ENCODE results near the gene NECTIN1.

Gene NECTIN1

DNA sequence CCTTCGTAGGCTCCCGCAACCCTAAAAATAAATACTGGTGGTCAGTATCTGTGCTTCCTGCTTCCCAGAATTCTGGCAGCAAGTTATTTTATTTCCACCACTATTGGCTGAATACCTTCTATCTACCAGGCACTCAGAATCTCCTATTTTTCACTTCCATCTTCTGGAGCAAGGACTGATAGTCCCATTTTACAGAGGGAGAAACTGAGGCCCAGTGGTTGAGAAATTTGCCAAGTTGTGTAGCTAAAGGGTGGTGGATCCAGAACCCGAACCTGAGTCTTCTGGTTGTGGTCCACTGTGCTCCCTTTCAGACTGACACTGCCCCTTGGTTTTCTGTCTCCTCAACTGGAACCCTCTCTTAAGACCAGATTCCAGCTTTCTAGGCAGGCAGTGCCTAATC is 31.6 kb downstream of the NECTIN1 start:
- ATAC-seq = no peak
- no peak for TF ChIP-seq OSR1 (CRISPR knock-in tag; IDR thresholded peaks at IDR 0.05)
- no peak for TF ChIP-seq TCF4 (CRISPR knock-in tag; IDR thresholded peaks at IDR 0.05; ENCODE audit: borderline replicate concordance)
- no peak for TF ChIP-seq PPARA (CRISPR knock-in tag; IDR thresholded peaks at IDR 0.05; ENCODE audit: borderline replicate concordance)
- no peak for TF ChIP-seq CSDC2 (CRISPR knock-in tag; IDR thresholded peaks at IDR 0.05)
- TF ChIP-seq ZNF70 (CRISPR knock-in tag; IDR thresholded peaks at IDR 0.05) = no peak
- no peak for TF ChIP-seq TSHZ2 (CRISPR knock-in tag; IDR thresholded peaks at IDR 0.05)
- TF ChIP-seq, protein P1, sequence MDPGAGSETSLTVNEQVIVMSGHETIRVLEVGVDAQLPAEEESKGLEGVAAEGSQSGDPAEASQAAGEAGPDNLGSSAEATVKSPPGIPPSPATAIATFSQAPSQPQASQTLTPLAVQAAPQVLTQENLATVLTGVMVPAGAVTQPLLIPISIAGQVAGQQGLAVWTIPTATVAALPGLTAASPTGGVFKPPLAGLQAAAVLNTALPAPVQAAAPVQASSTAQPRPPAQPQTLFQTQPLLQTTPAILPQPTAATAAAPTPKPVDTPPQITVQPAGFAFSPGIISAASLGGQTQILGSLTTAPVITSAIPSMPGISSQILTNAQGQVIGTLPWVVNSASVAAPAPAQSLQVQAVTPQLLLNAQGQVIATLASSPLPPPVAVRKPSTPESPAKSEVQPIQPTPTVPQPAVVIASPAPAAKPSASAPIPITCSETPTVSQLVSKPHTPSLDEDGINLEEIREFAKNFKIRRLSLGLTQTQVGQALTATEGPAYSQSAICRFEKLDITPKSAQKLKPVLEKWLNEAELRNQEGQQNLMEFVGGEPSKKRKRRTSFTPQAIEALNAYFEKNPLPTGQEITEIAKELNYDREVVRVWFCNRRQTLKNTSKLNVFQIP (CRISPR knock-in tag; IDR thresholded peaks at IDR 0.05; ENCODE audit: borderline replicate concordance, low read depth) = no peak
- TF ChIP-seq TOX (CRISPR knock-in tag; IDR thresholded peaks at IDR 0.05; ENCODE audit: borderline replicate concordance) = no peak
- no peak for TF ChIP-seq SNAI2 (CRISPR knock-in tag; IDR thresholded peaks at IDR 0.05)
- TF ChIP-seq, protein P2, sequence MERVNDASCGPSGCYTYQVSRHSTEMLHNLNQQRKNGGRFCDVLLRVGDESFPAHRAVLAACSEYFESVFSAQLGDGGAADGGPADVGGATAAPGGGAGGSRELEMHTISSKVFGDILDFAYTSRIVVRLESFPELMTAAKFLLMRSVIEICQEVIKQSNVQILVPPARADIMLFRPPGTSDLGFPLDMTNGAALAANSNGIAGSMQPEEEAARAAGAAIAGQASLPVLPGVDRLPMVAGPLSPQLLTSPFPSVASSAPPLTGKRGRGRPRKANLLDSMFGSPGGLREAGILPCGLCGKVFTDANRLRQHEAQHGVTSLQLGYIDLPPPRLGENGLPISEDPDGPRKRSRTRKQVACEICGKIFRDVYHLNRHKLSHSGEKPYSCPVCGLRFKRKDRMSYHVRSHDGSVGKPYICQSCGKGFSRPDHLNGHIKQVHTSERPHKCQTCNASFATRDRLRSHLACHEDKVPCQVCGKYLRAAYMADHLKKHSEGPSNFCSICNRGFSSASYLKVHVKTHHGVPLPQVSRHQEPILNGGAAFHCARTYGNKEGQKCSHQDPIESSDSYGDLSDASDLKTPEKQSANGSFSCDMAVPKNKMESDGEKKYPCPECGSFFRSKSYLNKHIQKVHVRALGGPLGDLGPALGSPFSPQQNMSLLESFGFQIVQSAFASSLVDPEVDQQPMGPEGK (CRISPR knock-in tag; IDR thresholded peaks at IDR 0.05; ENCODE audit: borderline replicate concordance) = no peak
- TF ChIP-seq ZC3H10 (CRISPR knock-in tag; IDR thresholded peaks at IDR 0.05) = no peak
- TF ChIP-seq, protein P3, sequence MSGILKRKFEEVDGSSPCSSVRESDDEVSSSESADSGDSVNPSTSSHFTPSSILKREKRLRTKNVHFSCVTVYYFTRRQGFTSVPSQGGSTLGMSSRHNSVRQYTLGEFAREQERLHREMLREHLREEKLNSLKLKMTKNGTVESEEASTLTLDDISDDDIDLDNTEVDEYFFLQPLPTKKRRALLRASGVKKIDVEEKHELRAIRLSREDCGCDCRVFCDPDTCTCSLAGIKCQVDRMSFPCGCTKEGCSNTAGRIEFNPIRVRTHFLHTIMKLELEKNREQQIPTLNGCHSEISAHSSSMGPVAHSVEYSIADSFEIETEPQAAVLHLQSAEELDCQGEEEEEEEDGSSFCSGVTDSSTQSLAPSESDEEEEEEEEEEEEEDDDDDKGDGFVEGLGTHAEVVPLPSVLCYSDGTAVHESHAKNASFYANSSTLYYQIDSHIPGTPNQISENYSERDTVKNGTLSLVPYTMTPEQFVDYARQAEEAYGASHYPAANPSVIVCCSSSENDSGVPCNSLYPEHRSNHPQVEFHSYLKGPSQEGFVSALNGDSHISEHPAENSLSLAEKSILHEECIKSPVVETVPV (CRISPR knock-in tag; IDR thresholded peaks at IDR 0.05) = no peak
- no peak for TF ChIP-seq RARB (CRISPR knock-in tag; IDR thresholded peaks at IDR 0.05)
- TF ChIP-seq ESRRG (CRISPR knock-in tag; IDR thresholded peaks at IDR 0.05) = no peak
- no peak for TF ChIP-seq CREB5 (CRISPR knock-in tag; IDR thresholded peaks at IDR 0.05; ENCODE audit: low read depth)
- no peak for TF ChIP-seq ZNF8 (CRISPR knock-in tag; IDR thresholded peaks at IDR 0.05)
- TF ChIP-seq ZFP3 (CRISPR knock-in tag; IDR thresholded peaks at IDR 0.05) = no peak
- no peak for TF ChIP-seq GLIS3 (CRISPR knock-in tag; IDR thresholded peaks at IDR 0.05)

DNA sequence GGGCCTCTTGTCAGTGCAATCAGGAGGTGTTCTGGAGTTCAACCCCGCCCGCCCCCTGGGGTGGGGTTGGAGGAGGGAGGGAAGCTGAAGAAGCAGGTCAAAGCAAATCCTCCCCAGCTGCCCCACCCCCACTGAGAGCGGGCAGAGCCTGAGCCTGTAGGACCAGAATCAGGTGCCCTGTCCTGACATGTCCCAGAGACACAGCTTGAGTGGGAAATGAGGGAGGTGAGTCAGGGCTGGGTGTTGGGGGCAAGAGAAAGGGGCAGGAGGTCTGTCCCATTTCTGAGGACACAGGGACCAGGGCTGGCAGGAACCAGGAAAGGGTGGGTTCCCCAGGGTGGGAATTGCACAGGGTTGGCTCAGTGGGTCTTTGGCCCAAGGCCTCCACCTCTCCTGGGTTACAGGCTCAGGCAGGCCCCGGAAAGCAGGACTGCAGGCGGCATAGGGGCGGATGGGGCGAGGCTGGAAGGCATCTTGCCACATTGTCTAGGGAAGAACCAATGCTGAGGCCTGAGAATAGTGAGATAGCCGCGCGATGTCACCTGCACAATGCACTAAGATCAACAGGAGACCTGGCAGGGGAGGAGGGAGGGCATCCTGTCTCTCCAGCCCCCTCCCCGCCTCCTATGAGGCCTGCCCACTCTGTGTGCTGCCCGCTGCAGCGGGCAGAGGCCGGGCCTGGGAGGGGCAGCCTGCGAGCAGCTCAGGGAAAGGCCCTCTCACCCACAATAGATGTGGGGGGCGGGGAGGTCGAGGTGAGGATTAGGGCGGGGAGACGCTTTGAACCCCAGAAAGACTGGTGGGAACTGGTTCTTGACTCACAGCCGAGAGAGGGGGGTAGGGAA is 32.4 kb downstream of the NECTIN1 start:
- ATAC-seq = no peak; the same call in 2 of the 3 replicates
- no peak for TF ChIP-seq OSR1 (CRISPR knock-in tag; IDR thresholded peaks at IDR 0.05)
- TF ChIP-seq PPARA (CRISPR knock-in tag; IDR thresholded peaks at IDR 0.05; ENCODE audit: borderline replicate concordance) = no peak
- no peak for TF ChIP-seq ZFP30 (CRISPR knock-in tag; IDR thresholded peaks at IDR 0.05)
- TF ChIP-seq CREB5 (CRISPR knock-in tag; IDR thresholded peaks at IDR 0.05; ENCODE audit: low read depth) = no peak
- TF ChIP-seq CSDC2 (CRISPR knock-in tag; IDR thresholded peaks at IDR 0.05) = no peak
- TF ChIP-seq, protein P3 (CRISPR knock-in tag; IDR thresholded peaks at IDR 0.05) = no peak
- no peak for TF ChIP-seq TOX (CRISPR knock-in tag; IDR thresholded peaks at IDR 0.05; ENCODE audit: borderline replicate concordance)
- no peak for TF ChIP-seq BACH2 (CRISPR knock-in tag; IDR thresholded peaks at IDR 0.05; ENCODE audit: borderline replicate concordance)
- TF ChIP-seq GLIS3 (CRISPR knock-in tag; IDR thresholded peaks at IDR 0.05) = no peak
- TF ChIP-seq ZNF565 (CRISPR knock-in tag; conservative IDR thresholded peaks at IDR 0.05; ENCODE audit: low read depth) = no peak

Measured in SK-N-SH treated with all-trans-retinoic acid at 6 μM for 48 hours (cell line).